22Rv1 (cell line): ENCODE data around the gene HIRA.

Source experiments
- H3K27ac ChIP-seq: fragments of 450-650 bp; 2 replicates; pipeline ENCODE4 v1.5.1; 2017
- ZFX ChIP-seq: fragments of 450-650 bp; IDR thresholded peaks from 2 replicates; pipeline ENCODE4 v1.6.1; 2017; ENCODE audit warnings: antibody characterized with exemption, borderline replicate concordance
- TF ChIP-seq, protein P1 (sequence below): fragments of 450-650 bp; IDR thresholded peaks from 2 replicates; pipeline ENCODE4 v1.5.1; 2017; ENCODE audit warnings: mild to moderate bottlenecking

The HIRA gene

DNA sequence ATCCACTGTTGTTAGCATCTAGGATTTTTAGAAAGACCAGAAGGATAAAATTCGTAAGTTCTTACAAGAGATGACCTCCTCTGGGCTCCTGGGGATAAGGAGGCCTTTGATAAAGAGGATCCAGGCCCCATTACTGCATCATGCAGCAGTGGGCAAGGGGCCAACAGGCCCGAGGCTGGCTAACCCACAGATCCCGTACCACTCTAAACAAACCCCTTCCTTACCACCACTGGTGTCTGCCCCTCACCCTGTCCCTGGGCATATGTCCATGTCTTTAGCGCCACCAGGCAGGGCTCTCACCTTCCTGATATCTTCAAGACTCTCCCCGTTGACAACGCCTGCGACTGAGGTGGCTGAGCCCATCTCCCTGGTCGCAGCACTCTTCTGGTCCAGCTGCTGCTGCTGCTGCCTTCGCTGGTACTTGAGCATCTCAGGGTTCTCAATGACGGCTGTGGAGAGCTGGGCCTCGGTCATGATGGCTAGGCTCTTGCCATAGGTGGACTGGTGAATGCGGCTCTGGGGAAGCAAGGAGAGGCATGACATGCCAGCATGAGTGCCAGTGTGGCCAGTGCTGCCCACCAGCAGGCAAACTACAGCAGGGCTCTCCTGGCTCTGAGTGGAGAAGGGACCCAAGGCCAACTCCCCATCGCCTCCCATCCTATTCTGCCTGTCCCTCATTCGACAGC, 46.2 kb downstream of the HIRA start:
- no peak for TF ChIP-seq ZFX
- TF ChIP-seq, protein P1, sequence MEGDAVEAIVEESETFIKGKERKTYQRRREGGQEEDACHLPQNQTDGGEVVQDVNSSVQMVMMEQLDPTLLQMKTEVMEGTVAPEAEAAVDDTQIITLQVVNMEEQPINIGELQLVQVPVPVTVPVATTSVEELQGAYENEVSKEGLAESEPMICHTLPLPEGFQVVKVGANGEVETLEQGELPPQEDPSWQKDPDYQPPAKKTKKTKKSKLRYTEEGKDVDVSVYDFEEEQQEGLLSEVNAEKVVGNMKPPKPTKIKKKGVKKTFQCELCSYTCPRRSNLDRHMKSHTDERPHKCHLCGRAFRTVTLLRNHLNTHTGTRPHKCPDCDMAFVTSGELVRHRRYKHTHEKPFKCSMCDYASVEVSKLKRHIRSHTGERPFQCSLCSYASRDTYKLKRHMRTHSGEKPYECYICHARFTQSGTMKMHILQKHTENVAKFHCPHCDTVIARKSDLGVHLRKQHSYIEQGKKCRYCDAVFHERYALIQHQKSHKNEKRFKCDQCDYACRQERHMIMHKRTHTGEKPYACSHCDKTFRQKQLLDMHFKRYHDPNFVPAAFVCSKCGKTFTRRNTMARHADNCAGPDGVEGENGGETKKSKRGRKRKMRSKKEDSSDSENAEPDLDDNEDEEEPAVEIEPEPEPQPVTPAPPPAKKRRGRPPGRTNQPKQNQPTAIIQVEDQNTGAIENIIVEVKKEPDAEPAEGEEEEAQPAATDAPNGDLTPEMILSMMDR, result no peak
- H3K27ac ChIP-seq, result no peak overlapping the region

DNA sequence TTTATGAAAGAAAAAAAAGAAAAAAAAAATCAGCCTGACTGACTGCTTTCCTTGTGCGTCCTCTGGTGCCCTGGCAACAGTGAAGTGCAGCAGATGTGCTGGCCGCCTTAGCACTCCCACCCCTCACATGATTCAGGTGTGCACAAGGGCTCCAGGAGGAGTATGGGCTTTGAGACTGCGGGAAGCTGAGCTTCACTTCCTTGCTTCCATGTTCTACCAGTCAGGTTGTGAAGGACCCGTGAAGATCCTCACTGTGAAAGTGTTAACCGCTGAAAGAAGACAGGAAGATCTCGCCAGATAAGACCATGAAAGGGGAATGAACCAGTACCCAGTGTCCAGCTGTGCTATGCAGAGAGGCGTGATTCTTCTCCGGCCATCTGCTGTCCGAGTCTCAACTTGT, 48.2 kb downstream of the HIRA start:
- no peak overlapping the region for H3K27ac ChIP-seq
- TF ChIP-seq ZFX, result no peak
- TF ChIP-seq, protein P1, result no peak

DNA sequence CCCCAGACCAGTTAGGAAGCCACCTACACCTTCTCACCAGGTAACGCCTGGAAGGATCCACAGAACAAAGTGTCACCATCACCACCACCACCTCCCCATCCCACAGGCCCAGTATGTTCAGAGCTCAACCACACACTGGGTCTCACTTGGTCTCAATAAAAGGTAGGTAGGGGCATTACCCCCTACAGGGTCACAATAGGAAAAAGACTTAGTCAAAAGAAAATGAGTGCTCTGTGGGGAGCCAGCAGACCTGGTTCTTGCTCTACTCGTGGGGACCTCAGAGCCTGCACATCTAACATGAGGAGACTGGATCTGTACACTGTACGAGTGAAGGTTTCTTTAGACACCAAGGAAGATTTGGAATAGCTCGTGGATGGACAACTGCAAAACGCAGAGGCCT, 49.3 kb downstream of the HIRA start:
- no peak overlapping the region for H3K27ac ChIP-seq
- TF ChIP-seq, protein P1, result no peak
- TF ChIP-seq ZFX, result no peak

DNA sequence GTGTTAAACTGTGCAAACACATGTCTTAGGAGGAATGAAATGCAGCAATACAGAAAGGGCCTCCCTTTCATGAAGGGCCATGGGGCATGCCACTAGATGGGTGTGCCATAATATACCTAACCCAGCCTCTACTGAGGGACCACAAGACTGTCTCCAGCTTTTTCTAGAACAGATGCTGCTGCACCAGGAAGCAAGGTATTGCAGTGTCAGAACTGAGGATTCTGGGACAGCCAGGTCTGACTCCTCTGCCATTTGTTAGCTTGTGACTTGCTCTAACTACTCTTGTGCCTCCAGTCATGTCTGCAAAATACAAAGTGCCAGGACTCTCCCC, 53.2 kb downstream of the HIRA start:
- TF ChIP-seq, protein P1, result no peak
- no peak for TF ChIP-seq ZFX
- no peak overlapping the region for H3K27ac ChIP-seq

DNA sequence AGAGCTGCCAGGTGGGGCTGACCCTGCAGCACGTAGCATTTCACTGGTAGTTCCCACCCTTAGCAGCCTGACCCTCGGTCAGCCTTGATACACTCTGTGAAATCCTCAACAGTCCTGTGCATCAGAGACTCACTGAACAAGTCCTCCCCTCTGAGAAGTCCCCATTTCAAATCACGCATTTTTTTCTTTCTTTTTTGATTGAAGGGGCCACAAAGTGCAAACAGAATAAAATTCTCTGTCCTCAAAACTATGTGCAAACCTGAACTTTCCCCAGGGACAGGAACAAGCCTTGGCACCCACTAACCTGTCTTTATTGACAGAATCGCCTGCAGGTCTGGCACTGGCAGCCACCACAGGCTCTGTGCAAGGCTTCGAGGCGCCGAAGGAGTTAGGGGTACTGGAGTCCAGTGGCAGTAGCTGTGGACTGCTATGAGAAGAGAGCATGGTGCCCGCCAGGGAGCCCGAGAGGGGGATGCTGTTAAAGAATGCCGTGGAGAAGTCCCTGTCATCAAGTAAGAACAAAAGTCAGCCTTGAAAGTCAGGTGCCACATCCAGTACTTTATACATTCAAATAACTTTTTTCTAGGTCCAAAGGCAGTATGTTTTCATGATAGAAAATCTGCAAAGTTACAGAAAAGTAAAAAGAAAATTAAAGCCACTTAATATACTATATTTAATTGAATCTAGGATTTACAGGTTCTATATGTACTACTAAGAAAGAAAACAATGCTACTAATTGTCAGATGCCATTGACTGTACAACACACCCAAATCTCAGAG, 53.8 kb downstream of the HIRA start:
- TF ChIP-seq, protein P1, result no peak
- no peak for TF ChIP-seq ZFX
- no peak overlapping the region for H3K27ac ChIP-seq

DNA sequence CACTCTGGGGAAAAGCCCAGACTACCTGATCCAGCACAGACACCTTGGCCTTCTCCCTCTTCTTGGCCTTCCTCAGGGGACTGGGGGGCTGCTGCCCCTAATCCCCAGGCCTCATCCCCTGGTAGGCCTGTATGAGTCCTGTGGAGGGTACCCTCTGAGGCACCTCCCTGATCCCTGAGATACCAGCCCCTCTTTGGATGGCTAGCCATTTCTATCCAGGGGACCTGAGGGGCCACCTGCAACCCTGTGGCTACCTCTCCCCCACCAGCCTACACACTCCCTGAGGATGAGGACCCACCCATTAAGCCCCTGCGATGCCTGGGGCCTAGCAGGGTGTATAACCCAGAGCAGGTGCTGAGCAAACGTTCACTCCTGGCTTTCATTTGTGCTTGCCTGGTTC, 54.6 kb downstream of the HIRA start:
- TF ChIP-seq ZFX, result no peak
- TF ChIP-seq, protein P1, result no peak
- H3K27ac ChIP-seq, result no peak overlapping the region

DNA sequence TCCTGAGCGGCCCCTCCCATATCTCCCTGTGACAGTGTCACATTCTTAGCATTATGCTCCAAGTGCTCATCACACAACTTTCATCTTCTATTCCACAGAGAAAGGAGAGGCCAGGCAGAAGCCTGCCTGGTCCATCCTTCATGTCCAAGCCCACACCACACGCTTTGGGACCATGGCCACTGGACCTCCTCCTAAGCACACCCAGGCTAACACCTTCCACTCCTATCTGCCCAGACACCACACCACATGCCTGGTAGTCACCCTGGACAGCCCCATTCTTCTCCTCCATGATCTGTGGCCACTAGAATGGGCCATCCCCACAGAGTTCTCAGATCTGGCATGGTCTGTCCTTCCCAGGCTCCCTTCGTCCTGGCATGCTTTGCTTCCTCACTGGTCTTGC, 55.3 kb downstream of the HIRA start:
- no peak overlapping the region for H3K27ac ChIP-seq
- TF ChIP-seq ZFX, result no peak
- TF ChIP-seq, protein P1, result no peak
